GM12891 (cell line): ENCODE data around the gene GID4.

Source experiments
- POLR2A ChIP-seq: IDR thresholded peaks from 2 replicates; pipeline ENCODE4 v1.6.1; 2011; ENCODE audit warnings: low read depth, low read length, control low read depth
- POLR2AphosphoS5 ChIP-seq: IDR thresholded peaks from 2 replicates; pipeline ENCODE4 v1.6.1; 2011; ENCODE audit warnings: low read depth, low read length, control low read depth

DNA sequence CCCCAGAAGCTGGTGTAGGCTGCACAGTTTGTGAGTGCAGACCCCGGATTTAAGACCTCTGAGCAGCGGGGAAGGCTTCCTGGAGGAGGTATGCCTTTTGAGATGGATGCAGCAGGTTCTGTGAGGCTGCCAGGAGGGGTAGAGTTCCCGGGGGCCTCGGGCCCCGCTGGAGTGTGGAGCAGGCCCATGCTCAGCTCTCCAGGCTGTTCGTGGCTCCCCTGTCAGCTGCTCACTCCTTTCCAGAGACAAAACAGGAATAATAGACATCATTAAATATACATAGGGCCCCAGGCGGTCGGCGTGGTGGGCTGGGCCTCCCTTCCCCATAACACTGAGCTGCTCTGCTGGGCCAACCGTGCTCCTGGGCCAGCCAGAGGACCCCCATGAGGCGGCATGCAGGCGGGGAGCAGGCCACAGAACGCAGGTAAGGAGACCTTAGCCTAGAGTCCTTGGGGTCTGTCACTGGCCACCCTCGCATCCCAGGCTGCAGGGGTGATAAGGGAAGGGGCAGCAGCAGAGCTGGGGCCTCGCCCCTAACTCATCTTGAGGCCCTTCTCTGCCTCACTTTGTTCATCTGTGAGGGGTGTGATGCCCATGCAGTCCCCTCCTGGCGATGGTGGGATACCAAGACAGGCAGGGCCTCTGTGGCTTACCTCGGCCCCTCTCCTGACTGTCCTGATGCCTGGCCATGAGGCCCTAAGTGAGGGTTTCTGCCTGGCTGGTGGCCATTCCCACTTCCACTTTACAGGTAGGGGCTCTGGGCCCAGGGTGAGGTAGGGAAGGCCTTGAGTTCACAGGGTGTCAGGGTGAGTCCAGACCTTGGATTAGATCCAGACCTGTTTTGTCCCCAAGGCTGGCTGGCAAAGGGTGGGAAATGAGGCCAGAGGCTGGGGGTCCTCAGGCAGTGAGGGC, 69.4 kb downstream of the GID4 start, which contains the start of gene MYO15A:
- TF ChIP-seq POLR2A (no peak), POLR2AphosphoS5 (no peak)
